Measurements from ENCODE around the gene HMMR. TPM values are rescaled to one million over a fixed set of nuclear protein-coding genes. Genes with fewer than 3 reads are reported as not detected.
A peak's percentile ranks its signal among the peaks of the same experiment; 100 is the strongest.

Gene HMMR
- total and polyA plus RNA-seq, 9 of the 15 experiments (the other 6 are each of a cell fraction or from before 2014, with no cell fraction given) = 74.9 to 133 (median 90.8) TPM

GRCh38 chr5:163437011-163437308 lies 23.5 kb upstream of the HMMR start (continued):
- TF ChIP-seq MLLT1 (IDR thresholded peaks at IDR 0.05) (peak; percentile 10 to 86; a peak in 3 of 4 replicates), PHF8 (IDR thresholded peaks at IDR 0.05; ENCODE audit: borderline replicate concordance, low read length) (no peak; the same call in 1 of the 2 replicates), ZSCAN29 (IDR thresholded peaks at IDR 0.05) (no peak), CHCHD3 (CRISPR knock-in tag; IDR thresholded peaks at IDR 0.05) (0 out of 2 replicates have a peak, but pooled peaks have one; percentile 42), ZNF589 (CRISPR knock-in tag; IDR thresholded peaks at IDR 0.05; ENCODE audit: low read depth) (peak; percentile 32; the same call in 1 of the 2 replicates), AFF1 (IDR thresholded peaks at IDR 0.05; ENCODE audit: low read depth in 1 of 2, partially characterized antibody in 2 of 2) (peak in 1 of 2 experiments; percentile 23), CGGBP1 (CRISPR knock-in tag; IDR thresholded peaks at IDR 0.05) (0 out of 2 replicates have a peak, but pooled peaks have one; percentile 37), CTCFL (IDR thresholded peaks at IDR 0.05; ENCODE audit: borderline replicate concordance, insufficient read depth, low read depth, low read length, poor library complexity, severe bottlenecking) (no peak), KDM5B (IDR thresholded peaks at IDR 0.05; ENCODE audit: insufficient replicate concordance, low read depth, low read length) (peak; percentile 96), C11orf30 (IDR thresholded peaks at IDR 0.05; ENCODE audit: low read depth) (no peak), GTF2F1 (IDR thresholded peaks at IDR 0.05; ENCODE audit: low read depth, low read length) (no peak), ZNF184 (CRISPR knock-in tag; IDR thresholded peaks at IDR 0.05) (no peak), ZNF668 (CRISPR knock-in tag; IDR thresholded peaks at IDR 0.05) (peak; percentile 77; the same call in 1 of the 2 replicates), PRMT5 (CRISPR knock-in tag; IDR thresholded peaks at IDR 0.05) (no peak), ZNF436 (CRISPR knock-in tag; IDR thresholded peaks at IDR 0.05) (0 out of 2 replicates have a peak, but pooled peaks have one; percentile 34), CBX5 (IDR thresholded peaks at IDR 0.05; ENCODE audit: borderline replicate concordance, low read depth) (no peak), POLR2A (conservative IDR thresholded peaks at IDR 0.05) (peak; percentile 91), NR2C2 (CRISPR knock-in tag; IDR thresholded peaks at IDR 0.05) (no peak), NR2C2 (tag; IDR thresholded peaks at IDR 0.05) (peak; percentile 82), ZNF766 (CRISPR knock-in tag; conservative IDR thresholded peaks at IDR 0.05) (0 out of 2 replicates have a peak, but pooled peaks have one; percentile 49), PREB (CRISPR knock-in tag; IDR thresholded peaks at IDR 0.05) (no peak)

All from K562 (cell line).